AG09309 (cell line): ENCODE measurements around the gene PCBP3.
"Not testable (repeated sequence)": the region's sequence is repeated elsewhere in the genome, so short reads cannot be mapped to it uniquely, and the experiment has no call there.

Source experiments
- DNase-seq: peaks from one replicate; pipeline ENCODE4 v3.0.0-alpha.2; 2010; ENCODE audit warnings: low read depth
- H3K4me3 ChIP-seq: 2 replicates; pipeline ENCODE4 v1.5.1; 2011; ENCODE audit warnings: mild to moderate bottlenecking, low read depth, low read length, moderate library complexity; ENCODE audit not compliant: control insufficient read depth
- TF ChIP-seq, protein P1 (sequence below): IDR thresholded peaks from 2 replicates; pipeline ENCODE4 v1.5.1; 2011; ENCODE audit warnings: mild to moderate bottlenecking, low read depth, low read length, inconsistent platforms; ENCODE audit not compliant: insufficient read depth, control insufficient read depth; ENCODE audit errors: missing control alignments

The PCBP3 gene

DNA sequence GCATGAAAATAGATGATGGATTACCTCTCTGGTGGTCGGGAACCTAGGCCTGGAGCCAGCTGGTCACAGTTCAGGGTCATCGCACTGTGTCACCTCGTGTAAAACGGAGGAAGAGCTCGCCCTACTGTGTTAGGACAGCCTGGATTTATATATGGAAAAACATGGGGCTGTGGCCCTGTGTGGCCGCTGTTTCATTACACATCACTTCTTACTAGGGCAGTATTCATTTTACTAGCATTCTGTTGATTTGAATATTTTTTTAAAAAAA, 233.6 kb downstream of the PCBP3 start:
- DNase-seq, result no peak
- H3K4me3 ChIP-seq, result no peak overlapping the region
- TF ChIP-seq, protein P1, sequence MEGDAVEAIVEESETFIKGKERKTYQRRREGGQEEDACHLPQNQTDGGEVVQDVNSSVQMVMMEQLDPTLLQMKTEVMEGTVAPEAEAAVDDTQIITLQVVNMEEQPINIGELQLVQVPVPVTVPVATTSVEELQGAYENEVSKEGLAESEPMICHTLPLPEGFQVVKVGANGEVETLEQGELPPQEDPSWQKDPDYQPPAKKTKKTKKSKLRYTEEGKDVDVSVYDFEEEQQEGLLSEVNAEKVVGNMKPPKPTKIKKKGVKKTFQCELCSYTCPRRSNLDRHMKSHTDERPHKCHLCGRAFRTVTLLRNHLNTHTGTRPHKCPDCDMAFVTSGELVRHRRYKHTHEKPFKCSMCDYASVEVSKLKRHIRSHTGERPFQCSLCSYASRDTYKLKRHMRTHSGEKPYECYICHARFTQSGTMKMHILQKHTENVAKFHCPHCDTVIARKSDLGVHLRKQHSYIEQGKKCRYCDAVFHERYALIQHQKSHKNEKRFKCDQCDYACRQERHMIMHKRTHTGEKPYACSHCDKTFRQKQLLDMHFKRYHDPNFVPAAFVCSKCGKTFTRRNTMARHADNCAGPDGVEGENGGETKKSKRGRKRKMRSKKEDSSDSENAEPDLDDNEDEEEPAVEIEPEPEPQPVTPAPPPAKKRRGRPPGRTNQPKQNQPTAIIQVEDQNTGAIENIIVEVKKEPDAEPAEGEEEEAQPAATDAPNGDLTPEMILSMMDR, result no peak

GRCh38 chr21:45877821-45878469, 234.4 kb downstream of the PCBP3 start:
- TF ChIP-seq, protein P1, result no peak
- no peak overlapping the region for H3K4me3 ChIP-seq
- no peak for DNase-seq

DNA sequence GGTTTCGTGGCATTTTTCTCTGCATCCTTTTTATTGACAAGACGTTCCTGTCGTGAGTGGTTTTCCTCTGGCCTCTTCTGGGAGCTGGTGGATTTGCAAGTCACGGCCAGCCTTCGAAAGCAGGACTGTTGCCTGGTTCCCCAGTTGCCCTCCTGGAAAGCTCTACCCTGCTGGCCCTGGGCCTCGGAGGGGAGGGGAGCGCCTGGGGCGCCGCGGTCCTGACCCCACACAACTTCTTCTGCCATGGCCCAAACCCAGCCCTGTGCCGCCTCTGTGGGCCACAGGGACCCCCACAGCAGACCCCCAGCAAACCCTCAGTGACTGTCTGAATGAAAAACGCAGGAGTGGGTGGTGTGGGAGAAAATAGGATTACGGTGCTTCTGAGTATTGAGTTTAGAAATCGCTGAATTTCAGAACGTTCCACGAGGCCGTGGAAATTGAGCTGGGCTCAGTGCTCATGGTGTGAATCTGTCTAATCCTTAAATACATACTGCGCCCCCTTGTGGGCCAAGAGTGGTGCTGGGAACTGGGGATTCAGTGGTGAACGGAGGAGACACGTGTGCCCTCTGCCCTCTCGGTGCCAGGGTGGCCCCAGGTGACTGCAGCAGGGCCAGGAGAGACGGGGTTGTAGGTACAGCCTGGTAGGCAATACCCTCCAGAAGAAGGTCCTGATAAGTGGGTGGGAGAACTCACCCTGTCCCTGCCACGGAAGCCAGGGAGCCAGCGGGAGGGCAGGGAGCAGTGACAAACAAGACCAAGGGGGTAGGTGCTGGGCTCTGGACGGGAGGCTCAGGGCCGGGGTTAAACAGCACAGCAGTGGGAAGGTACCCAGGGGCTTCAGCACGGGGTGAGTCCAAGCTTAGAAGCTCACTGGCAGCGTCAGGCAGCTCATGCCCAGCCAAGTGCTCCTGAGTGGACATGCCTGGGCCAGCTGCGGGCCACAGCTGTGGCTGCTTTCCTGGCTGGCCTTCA, 236.9 kb downstream of the PCBP3 start:
- H3K4me3 ChIP-seq, result no peak overlapping the region
- DNase-seq, result peak; percentile 18
- TF ChIP-seq, protein P1, result peak; percentile 74

GRCh38 chr21:45882645-45883044, 239.1 kb downstream of the PCBP3 start:
- TF ChIP-seq, protein P1, result no peak

DNA sequence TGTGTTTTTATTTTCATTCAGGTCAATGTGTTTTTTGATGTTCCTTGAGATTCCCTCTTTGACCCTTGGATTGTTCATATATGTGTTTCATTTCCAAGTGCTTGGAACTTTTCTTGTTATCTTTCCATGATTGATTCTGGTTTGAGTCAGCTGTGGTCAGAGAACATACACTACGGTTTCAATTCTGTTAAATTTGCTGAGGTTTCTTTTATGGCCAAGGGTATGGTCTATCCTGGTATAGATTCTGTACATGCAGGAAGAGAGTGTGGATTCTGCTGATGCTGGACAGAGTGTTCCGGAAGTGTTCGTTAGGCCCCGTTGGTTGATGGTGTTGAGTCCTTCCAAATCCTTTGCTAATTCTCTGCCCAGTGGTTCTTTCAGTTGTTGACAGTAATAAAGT, 239.6 kb downstream of the PCBP3 start:
- TF ChIP-seq, protein P1, result no peak
- DNase-seq, result no peak
- H3K4me3 ChIP-seq, result no peak overlapping the region

More at GRCh38 chr21:45882645-45883044, 239.1 kb downstream of the PCBP3 start:
- no peak for DNase-seq
- H3K4me3 ChIP-seq, result no peak overlapping the region

GRCh38 chr21:45885597-45885929, 242.0 kb downstream of the PCBP3 start:
- no peak for DNase-seq
- no peak overlapping the region for H3K4me3 ChIP-seq
- TF ChIP-seq, protein P1, result no peak

- not testable (repeated sequence) for H3K4me3 ChIP-seq, DNase-seq
Observed at GRCh38 chr21:45885930-45886601, 242.5 kb downstream of the PCBP3 start.
